Neural cell (in vitro differentiated cells): ENCODE data around the gene CCL1.

Source experiments
- MXI1 ChIP-seq: fragments of 450-650 bp; conservative IDR thresholded peaks from 2 replicates; pipeline ENCODE4 v1.6.1; 2014; ENCODE audit warnings: antibody characterized with exemption, mild to moderate bottlenecking; ENCODE audit not compliant: poor library complexity, severe bottlenecking
- POLR2AphosphoS5 ChIP-seq: IDR thresholded peaks from 2 replicates; pipeline ENCODE4 v1.6.1; 2012
- RAD21 ChIP-seq: fragments of 450-650 bp; conservative IDR thresholded peaks from 2 replicates; pipeline ENCODE4 v1.6.1; 2014; ENCODE audit warnings: antibody characterized with exemption, mild to moderate bottlenecking, moderate library complexity
- REST ChIP-seq: IDR thresholded peaks from 2 replicates; pipeline ENCODE4 v1.6.1; 2012; ENCODE audit warnings: borderline replicate concordance
- TAF1 ChIP-seq: IDR thresholded peaks from 2 replicates; pipeline ENCODE4 v1.6.1; 2012; ENCODE audit warnings: low read depth
- TF ChIP-seq, protein P1 (sequence below): fragments of 450-650 bp; IDR thresholded peaks from 2 replicates; pipeline ENCODE4 v1.5.1; 2014; ENCODE audit warnings: antibody characterized with exemption, mild to moderate bottlenecking, moderate library complexity; ENCODE audit not compliant: poor library complexity, severe bottlenecking

DNA sequence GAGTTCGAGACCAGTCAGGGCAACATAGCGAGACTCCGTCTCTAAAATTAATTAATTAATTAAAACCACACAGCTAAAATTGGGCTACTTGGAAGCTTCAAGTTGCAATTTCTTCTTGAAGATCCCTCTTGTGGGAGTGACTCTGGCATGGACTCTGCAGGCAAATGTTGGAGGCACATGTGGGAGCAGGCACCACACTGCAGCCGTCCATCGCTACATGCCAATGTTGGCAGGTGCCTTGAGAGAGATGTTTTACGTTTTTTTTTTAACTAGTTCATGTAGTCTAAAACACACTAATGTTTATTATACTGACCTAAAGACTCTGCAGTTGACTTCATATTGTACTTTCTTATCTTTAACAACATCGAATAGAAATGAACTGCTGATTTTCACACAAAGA lies 51.7 kb downstream of the CCL1 start:
- TF ChIP-seq, protein P1, sequence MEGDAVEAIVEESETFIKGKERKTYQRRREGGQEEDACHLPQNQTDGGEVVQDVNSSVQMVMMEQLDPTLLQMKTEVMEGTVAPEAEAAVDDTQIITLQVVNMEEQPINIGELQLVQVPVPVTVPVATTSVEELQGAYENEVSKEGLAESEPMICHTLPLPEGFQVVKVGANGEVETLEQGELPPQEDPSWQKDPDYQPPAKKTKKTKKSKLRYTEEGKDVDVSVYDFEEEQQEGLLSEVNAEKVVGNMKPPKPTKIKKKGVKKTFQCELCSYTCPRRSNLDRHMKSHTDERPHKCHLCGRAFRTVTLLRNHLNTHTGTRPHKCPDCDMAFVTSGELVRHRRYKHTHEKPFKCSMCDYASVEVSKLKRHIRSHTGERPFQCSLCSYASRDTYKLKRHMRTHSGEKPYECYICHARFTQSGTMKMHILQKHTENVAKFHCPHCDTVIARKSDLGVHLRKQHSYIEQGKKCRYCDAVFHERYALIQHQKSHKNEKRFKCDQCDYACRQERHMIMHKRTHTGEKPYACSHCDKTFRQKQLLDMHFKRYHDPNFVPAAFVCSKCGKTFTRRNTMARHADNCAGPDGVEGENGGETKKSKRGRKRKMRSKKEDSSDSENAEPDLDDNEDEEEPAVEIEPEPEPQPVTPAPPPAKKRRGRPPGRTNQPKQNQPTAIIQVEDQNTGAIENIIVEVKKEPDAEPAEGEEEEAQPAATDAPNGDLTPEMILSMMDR: no peak
- TF ChIP-seq REST (no peak), TAF1 (no peak), MXI1 (no peak), RAD21 (no peak), POLR2AphosphoS5 (no peak)
